Left kidney (tissue), 2 donors: ENCODE data around the gene SLC39A9. TPM values are rescaled to one million over a fixed set of nuclear protein-coding genes. Genes with fewer than 3 reads are reported as not detected.
"Not testable (repeated sequence)": the region's sequence is repeated elsewhere in the genome, so short reads cannot be mapped to it uniquely, and the experiment has no call there.

Source experiments
- DNase-seq: peaks from one replicate; pipeline ENCODE4 v3.0.0-alpha.2; 2013
- polyA plus RNA-seq: library from polyadenylated mRNA; unstranded; fragments of 120-200 nt; gene quantifications from one replicate; pipeline ENCODE4 v1.2.1, GENCODE V29; 2013; ENCODE audit not compliant: insufficient read length

The SLC39A9 gene
- polyA plus RNA-seq, 1 donor: 93.1 TPM

DNA sequence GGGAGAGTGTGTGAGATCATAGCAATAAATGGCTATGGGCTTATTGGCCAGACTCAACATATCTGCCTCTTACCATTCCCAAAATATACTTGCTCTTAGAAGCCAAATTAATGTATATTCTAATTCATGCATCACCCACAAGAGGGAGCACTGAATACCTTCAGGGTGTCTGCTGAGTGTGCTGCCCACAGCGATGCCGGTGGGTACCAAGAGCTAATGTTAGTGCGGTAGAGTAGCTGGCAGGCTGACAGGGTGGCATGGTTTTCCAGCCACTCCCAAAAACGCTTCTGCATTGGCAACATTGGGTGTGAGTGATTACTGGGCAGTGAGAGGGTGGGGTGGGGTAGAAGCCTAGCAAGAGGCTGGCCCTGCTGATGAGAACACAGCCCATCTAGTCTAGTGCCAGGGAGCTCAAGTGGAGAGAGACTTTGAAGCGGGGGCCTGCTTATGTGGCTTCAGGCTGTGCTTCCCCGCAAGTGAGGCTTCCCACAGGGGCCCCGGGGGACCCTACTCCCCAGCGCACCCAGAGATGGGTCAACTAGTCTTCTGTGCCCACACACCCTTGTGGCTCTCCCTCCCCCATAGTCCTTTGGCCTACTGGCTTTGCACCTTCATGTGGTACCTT lies 76.8 kb downstream of the SLC39A9 start:
- DNase-seq: no peak

GRCh38 chr14:69476824-69477450 lies 78.4 kb downstream of the SLC39A9 start:
- not testable (repeated sequence) for DNase-seq

DNA sequence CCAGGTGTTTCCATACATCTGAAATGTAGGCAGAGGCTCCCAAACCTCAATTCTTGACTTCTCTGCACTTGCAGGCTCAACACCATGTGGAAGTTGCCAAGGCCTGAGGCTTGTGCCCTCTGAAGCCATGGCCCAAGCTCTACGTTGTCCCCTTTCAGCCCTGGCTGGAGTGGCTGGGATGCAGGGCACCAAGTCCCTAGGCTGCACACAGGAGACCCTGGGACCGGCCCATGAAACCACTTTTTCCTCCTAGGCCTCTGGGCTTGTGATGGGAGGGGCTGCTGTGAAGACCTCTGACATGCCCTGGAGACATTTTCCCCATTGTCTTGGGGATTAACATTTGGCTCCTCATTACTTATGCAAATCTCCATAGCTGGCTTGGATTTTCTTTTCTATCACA lies 79.6 kb downstream of the SLC39A9 start:
- not testable (repeated sequence) for DNase-seq

DNA sequence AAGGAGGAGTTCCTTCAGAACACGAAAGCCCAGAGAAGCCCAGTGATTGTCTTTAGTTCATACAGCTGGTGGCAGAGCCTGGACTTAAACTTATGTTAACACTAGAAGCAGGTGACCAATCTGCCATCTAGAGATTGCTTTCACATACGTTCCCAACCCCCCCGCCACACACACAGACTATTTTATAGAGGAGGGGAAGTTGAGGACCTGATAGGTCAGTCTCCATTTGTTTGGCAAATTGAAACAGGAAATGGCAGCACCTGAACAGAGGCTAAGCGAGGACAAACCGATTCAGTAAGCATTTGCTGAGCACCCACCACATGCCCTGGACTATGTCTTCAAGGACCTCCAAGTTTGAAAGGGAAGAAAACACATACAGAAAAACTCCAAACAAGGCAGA lies 81.2 kb downstream of the SLC39A9 start:
- no peak for DNase-seq

DNA sequence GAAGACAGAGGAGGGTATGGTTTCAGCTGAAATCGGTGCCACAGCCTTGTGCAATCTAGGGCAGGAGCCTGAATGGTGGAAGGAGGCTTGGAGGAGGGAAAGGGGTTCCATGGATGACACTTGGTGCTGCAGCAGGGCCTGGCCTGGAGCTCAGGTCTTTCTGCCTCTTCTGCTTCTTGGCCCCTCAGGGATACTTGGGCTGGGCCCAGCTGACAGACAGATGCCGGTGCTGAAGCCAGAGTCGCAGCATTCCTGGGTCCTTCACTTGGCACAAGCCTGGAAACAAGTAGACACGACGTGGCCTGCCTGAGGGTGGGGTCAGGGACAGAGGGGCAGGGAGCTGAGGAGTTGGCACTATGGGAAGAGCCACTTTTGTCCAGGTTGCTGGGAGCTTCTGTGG lies 81.6 kb downstream of the SLC39A9 start:
- DNase-seq: no peak

DNA sequence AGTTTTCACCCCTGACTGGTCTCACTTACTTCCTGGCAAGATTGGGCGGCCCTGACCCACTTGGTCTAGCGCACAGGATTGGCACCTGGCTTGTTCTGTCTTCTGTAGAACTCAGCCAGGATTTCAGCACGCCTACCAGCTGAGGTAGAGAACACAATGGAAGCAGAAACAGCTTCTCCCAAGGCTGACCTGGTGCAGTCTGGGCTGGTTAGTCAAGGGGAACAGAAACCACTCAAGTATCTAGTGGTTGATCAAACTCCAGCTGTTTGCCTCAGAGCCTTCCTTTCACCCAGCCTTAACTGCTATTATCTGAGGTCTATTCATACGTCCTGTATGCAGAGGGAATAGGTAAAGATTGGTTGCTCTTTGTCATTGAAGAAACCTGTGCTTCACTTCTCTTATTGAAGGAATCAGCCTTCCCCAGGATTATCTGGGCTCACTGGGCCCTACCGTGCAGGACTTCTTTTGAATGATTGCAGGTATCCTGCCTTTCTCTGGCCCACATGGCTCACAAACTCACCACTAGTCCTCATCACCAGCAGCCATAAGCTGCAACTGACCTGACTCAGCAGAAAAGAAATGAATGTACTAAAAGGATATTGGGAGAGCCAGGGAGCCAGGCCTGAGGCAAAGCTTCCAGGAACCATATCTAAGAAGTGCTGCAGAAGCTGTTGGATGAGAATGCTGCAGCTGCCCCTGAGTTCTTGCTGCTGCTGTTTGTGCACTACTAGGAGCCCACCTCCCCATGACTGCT lies 83.5 kb downstream of the SLC39A9 start:
- DNase-seq: no peak

GRCh38 chr14:69483765-69484443 lies 85.4 kb downstream of the SLC39A9 start:
- DNase-seq: peak; percentile 57

GRCh38 chr14:69484444-69485314 lies 86.2 kb downstream of the SLC39A9 start, which contains the start of gene PLEKHD1:
Gene PLEKHD1 (plus strand): TSS chr14:69484728. CDS start chr14:69484966, 238 bp downstream.
- DNase-seq: no peak

GRCh38 chr14:69485315-69485660 lies 86.8 kb downstream of the SLC39A9 start:
- DNase-seq: no peak

GRCh38 chr14:69485701-69486100 lies 87.2 kb downstream of the SLC39A9 start:
- no peak for DNase-seq

DNA sequence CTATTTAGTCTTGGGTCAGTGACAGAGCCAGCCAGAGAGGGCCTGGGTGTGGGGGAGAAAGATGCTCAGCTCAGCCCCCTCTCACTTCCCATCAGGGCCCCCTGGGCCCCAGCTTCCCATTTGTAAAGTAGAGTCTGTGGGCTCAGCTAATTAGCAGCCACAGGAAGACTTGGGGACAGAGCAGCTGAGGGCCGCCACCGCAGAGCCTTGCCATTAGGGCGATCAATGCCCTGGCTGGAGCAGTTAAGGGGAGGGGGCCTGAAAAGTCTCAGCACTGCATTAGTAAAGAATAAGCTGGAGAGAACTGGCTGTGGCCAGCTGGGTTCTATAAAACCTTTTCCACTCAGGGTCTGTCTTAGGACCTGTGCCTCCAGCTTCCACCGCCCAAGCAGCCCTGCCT lies 88.7 kb downstream of the SLC39A9 start:
- no peak for DNase-seq

GRCh38 chr14:69487771-69488170 lies 89.3 kb downstream of the SLC39A9 start:
- DNase-seq: no peak

DNA sequence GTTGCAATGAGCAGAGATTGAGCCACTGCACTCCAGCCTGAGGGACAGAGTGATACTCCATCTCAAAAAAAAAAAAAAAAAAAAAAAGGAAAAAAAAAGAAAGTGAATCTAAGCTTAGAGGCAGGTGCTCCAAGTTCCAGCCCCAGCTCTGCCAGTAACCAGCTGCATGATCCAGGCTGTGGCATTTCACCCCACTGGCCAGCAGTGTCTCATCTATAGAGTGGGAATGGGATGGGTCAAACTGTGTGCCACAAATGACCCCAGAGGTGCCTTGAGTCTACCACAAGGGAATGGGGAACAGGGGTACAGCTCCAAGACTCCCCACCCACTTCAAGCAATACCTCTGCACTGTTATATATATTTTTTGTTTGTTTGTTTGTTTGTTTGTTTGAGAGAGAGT lies 91.0 kb downstream of the SLC39A9 start:
- no peak for DNase-seq

DNA sequence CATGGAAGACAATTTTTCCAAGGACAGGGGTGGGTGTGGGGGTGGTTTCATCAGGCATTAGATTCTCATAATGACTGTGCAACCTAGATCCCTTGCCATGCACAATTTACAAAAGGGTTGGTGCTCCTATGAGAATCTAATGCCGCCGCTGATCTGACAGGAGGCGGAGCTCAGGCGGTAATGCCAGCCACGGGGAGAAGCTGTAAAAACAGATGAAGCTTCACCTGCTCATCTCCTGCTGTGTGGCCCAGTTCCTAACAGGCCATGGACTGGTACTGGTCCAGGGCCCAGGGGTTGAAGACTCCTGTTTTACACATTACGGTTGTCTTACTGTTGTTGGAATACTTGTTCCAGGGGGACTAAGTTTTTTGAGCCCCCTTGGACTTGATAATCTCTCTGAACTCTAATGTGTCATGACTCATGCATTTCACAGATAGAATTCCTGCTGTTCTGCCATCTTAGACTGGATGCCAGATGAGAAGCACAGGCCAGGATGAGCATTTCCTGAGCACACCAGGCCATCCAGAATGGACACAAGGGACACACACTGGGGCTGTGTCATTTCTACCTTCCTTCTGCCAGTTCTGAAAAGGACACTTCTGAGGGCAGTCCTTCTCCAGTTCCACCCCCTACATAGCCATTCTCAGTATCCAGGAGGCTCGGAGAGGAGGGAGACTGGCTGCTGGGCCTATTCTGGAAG lies 91.9 kb downstream of the SLC39A9 start:
- no peak for DNase-seq

GRCh38 chr14:69491193-69491592 lies 92.7 kb downstream of the SLC39A9 start:
- DNase-seq: no peak

DNA sequence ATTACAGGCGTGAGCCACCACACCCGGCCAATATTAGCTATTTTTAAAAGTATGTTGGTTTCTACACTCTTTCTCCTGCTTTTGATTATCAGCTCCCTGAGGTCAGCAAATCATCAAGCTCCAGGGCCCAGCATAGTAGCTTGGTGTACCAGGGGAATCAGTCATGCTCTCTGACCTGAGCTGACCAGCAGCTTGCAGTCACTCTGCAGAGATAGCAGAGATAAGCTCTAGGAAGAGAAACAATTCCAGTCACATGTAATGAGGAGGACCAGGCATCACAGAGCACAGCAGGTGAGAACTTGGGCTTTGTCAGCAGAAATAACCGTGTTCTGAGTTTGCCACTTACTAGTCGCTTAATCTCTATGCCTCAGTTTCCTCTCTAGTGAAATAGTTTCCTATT lies 94.5 kb downstream of the SLC39A9 start:
- no peak for DNase-seq

- DNase-seq: no peak
Measured at GRCh38 chr14:69493791-69494190, 95.3 kb downstream of the SLC39A9 start.

DNA sequence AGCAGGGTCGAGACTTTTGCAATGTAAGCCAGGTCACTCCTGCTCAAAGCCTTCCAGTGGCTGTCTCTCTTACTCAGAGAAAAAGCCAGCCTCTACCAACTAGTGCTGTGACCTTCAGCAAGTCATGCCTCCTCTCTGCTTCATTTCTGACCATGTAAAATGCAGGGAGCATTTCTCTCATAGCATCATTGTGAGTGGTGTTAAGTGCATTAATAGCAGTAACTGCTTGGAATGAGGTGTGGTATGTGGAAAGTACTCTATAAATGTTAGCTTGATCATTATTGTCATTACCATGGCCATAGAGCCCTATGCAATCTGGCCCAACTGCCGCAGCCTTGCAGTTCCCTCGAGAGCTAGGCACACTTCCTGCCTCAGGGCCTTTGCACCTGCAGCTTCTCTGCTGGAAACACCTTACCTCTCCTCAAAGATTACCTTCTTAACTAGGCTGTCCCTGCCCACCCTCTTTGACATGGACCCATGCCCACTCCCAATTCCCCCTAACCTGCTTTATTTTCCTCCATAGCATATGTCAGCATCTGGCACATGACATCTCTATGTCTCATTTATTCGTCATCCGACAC lies 96.9 kb downstream of the SLC39A9 start:
- DNase-seq: no peak

GRCh38 chr14:69497866-69498265 lies 99.4 kb downstream of the SLC39A9 start:
- DNase-seq: not testable (repeated sequence)

DNA sequence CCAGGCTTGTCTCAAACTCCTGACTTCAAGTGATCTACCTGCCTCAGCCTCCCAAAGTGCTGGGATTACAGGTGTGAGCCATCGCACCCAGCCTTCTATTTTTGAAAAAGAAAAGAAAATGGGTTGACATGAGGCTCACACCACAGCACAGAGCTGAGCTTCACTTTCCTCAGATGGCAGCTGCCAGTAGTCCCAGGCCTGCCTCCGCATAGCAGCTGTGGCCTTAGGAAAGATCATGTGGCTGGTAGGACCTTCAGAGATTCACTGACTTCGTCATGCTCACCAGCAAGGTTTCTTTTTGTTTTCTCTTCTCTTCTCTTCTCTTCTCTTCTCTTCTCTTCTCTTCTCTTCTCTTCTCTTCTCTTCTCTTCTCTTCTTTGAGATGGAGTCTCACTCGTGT lies 99.8 kb downstream of the SLC39A9 start:
- not testable (repeated sequence) for DNase-seq

GRCh38 chr14:69499436-69499835 lies 100.9 kb downstream of the SLC39A9 start:
- no peak for DNase-seq
